ENCODE measurements around the gene FRMD6.

Gene FRMD6

GRCh38 chr14:51651388-51652167, at the start of gene FRMD6:
FRMD6 (plus strand) TSS chr14:51651910; CDS start chr14:51689837, 37,927 bp downstream.
- peak; percentile 82 for DNase-seq

- no peak for DNase-seq
Observed at GRCh38 chr14:51602310-51602709, 49.4 kb upstream of the FRMD6 start.

GRCh38 chr14:51603495-51603894, 48.2 kb upstream of the FRMD6 start:
- no peak for DNase-seq

- DNase-seq = no peak
Observed at GRCh38 chr14:51604073-51604472, 47.6 kb upstream of the FRMD6 start.

- DNase-seq = no peak
Observed at GRCh38 chr14:51605575-51605974, 46.1 kb upstream of the FRMD6 start.

GRCh38 chr14:51607711-51608110, 44.0 kb upstream of the FRMD6 start:
- no peak for DNase-seq

- DNase-seq = no peak
Observed at GRCh38 chr14:51609251-51609954, 42.3 kb upstream of the FRMD6 start.

GRCh38 chr14:51609955-51610283, 41.8 kb upstream of the FRMD6 start:
- DNase-seq = no peak

- no peak for DNase-seq
Observed at GRCh38 chr14:51610771-51611170, 40.9 kb upstream of the FRMD6 start.

- DNase-seq = no peak
Observed at GRCh38 chr14:51612449-51612848, 39.3 kb upstream of the FRMD6 start.

GRCh38 chr14:51613416-51613815, 38.3 kb upstream of the FRMD6 start:
- no peak for DNase-seq

GRCh38 chr14:51614707-51615106, 37.0 kb upstream of the FRMD6 start:
- DNase-seq = no peak

- no peak for DNase-seq
Observed at GRCh38 chr14:51616256-51616655, 35.5 kb upstream of the FRMD6 start.

GRCh38 chr14:51616724-51617409, 34.8 kb upstream of the FRMD6 start:
- no peak for DNase-seq

GRCh38 chr14:51619561-51619960, 32.1 kb upstream of the FRMD6 start:
- DNase-seq = no peak

- no peak for DNase-seq
Observed at GRCh38 chr14:51620056-51620455, 31.7 kb upstream of the FRMD6 start.

GRCh38 chr14:51621654-51622053, 30.1 kb upstream of the FRMD6 start:
- DNase-seq = no peak

GRCh38 chr14:51622376-51622775, 29.3 kb upstream of the FRMD6 start:
- DNase-seq = no peak

- DNase-seq = no peak
Observed at GRCh38 chr14:51624955-51625569, 26.6 kb upstream of the FRMD6 start.

- DNase-seq = no peak
Observed at GRCh38 chr14:51626185-51626584, 25.5 kb upstream of the FRMD6 start.

- no peak for DNase-seq
Observed at GRCh38 chr14:51626788-51627187, 24.9 kb upstream of the FRMD6 start.

GRCh38 chr14:51627313-51627712, 24.4 kb upstream of the FRMD6 start:
- no peak for DNase-seq

GRCh38 chr14:51628238-51628637, 23.5 kb upstream of the FRMD6 start:
- DNase-seq = no peak

- no peak for DNase-seq
Observed at GRCh38 chr14:51630987-51631386, 20.7 kb upstream of the FRMD6 start.
